HepG2 (cell line): ENCODE data around the gene PPP2R5E. TPM values are rescaled to one million over a fixed set of nuclear protein-coding genes. Genes with fewer than 3 reads are reported as not detected.

Experiments used
- AGO1 ChIP-seq: fragments of 200-400 bp; formaldehyde crosslinking; IDR thresholded peaks from 2 replicates; pipeline ENCODE4 v1.6.1; 2017; ENCODE audit warnings: mild to moderate bottlenecking, low read depth, low read length, moderate library complexity; ENCODE audit not compliant: poor library complexity, severe bottlenecking
- ARNT2 ChIP-seq: sonication (generic); formaldehyde crosslinking; IDR thresholded peaks from 2 replicates; pipeline ENCODE4 v1.8.0; 2022; ENCODE audit warnings: mild to moderate bottlenecking, low read depth, missing genetic modification reagents, moderate library complexity
- CBX5 ChIP-seq: sonication (generic); formaldehyde crosslinking; IDR thresholded peaks from 2 replicates; pipeline ENCODE4 v1.4.0; 2020; ENCODE audit warnings: missing genetic modification reagents, borderline replicate concordance
- ERF ChIP-seq: IDR thresholded peaks from 2 replicates; pipeline ENCODE4 v1.6.1; 2018; ENCODE audit warnings: missing biosample characterization, missing genetic modification reagents
- FLYWCH1 ChIP-seq: sonication (generic); formaldehyde crosslinking; IDR thresholded peaks from 2 replicates; pipeline ENCODE4 v1.8.1; 2023; ENCODE audit warnings: mild to moderate bottlenecking, missing genetic modification reagents
- FOXA3 ChIP-seq: IDR thresholded peaks from 2 replicates; pipeline ENCODE4 v1.6.1; 2016; ENCODE audit warnings: missing genetic modification reagents, missing compliant biosample characterization
- FOXK2 ChIP-seq: fragments of 450-650 bp; IDR thresholded peaks from 2 replicates; pipeline ENCODE4 v1.6.1; 2016
- GATAD1 ChIP-seq: IDR thresholded peaks from 2 replicates; pipeline ENCODE4 v1.6.1; 2016; ENCODE audit warnings: missing genetic modification reagents, missing compliant biosample characterization
- GLI4 ChIP-seq: sonication (generic); formaldehyde crosslinking; IDR thresholded peaks from 2 replicates; pipeline ENCODE4 v1.5.1; 2020; ENCODE audit warnings: missing genetic modification reagents, mild to moderate bottlenecking, moderate library complexity, borderline replicate concordance
- HDAC1 ChIP-seq: sonication (generic); formaldehyde crosslinking; IDR thresholded peaks from 2 replicates; pipeline ENCODE4 v1.5.1; 2020; ENCODE audit warnings: mild to moderate bottlenecking, missing genetic modification reagents
- KAT2B ChIP-seq: fragments of 150-350 bp; IDR thresholded peaks from 2 replicates; pipeline ENCODE4 v1.6.1; 2014; ENCODE audit warnings: low read depth, low read length, borderline replicate concordance
- KDM5A ChIP-seq: fragments of 200-600 bp; sonication (generic); IDR thresholded peaks from 2 replicates; pipeline ENCODE4 v1.7.0; 2018; ENCODE audit warnings: antibody characterized with exemption, mild to moderate bottlenecking, low read length, borderline replicate concordance
- MED1 ChIP-seq: sonication (generic); formaldehyde crosslinking; IDR thresholded peaks from 2 replicates; pipeline ENCODE4 v1.4.0; 2020; ENCODE audit warnings: missing genetic modification reagents
- NBN ChIP-seq: fragments of 450-650 bp; conservative IDR thresholded peaks from 2 replicates; pipeline ENCODE4 v1.6.1; 2017
- PHF21A ChIP-seq: sonication (generic); formaldehyde crosslinking; IDR thresholded peaks from 2 replicates; pipeline ENCODE4 v1.5.0; 2020; ENCODE audit warnings: mild to moderate bottlenecking, missing genetic modification reagents
- PLSCR1 ChIP-seq: sonication (generic); formaldehyde crosslinking; IDR thresholded peaks from 2 replicates; pipeline ENCODE4 v1.5.0; 2020; ENCODE audit warnings: missing genetic modification reagents, mild to moderate bottlenecking, borderline replicate concordance
- PRPF4 ChIP-seq: fragments of 200-400 bp; formaldehyde crosslinking; IDR thresholded peaks from 2 replicates; pipeline ENCODE4 v1.6.1; 2016; ENCODE audit warnings: low read length, low read depth; ENCODE audit not compliant: poor library complexity, severe bottlenecking
- RBFOX2 ChIP-seq: fragments of 200-400 bp; formaldehyde crosslinking; IDR thresholded peaks from 2 replicates; pipeline ENCODE4 v1.6.1; 2017; ENCODE audit warnings: low read depth, mild to moderate bottlenecking, low read length
- SKI ChIP-seq: fragments of 450-650 bp; IDR thresholded peaks from one replicate; pipeline ENCODE4 v1.6.1; 2018; ENCODE audit warnings: mild to moderate bottlenecking; ENCODE audit not compliant: partially characterized antibody
- SMC3 ChIP-seq: IDR thresholded peaks from 2 replicates; pipeline ENCODE4 v1.6.1; 2011; ENCODE audit warnings: low read length, improper control_type of control experiment
- SNAI1 ChIP-seq: sonication (generic); formaldehyde crosslinking; IDR thresholded peaks from 2 replicates; pipeline ENCODE4 v1.5.0; 2020; ENCODE audit warnings: mild to moderate bottlenecking, missing genetic modification reagents, borderline replicate concordance
- STAG1 ChIP-seq: sonication (generic); formaldehyde crosslinking; IDR thresholded peaks from 2 replicates; pipeline ENCODE4 v1.4.0; 2020; ENCODE audit warnings: missing genetic modification reagents
- STAT5B ChIP-seq: sonication (generic); formaldehyde crosslinking; IDR thresholded peaks from 2 replicates; pipeline ENCODE4 v1.4.0; 2020; ENCODE audit warnings: missing genetic modification reagents
- ZFYVE20 ChIP-seq: sonication (generic); formaldehyde crosslinking; IDR thresholded peaks from 2 replicates; pipeline ENCODE4 v1.8.0; 2023; ENCODE audit warnings: low read depth, mild to moderate bottlenecking, moderate library complexity, missing genetic modification reagents, borderline replicate concordance
- ZNF343 ChIP-seq: sonication (generic); formaldehyde crosslinking; IDR thresholded peaks from 2 replicates; pipeline ENCODE4 v1.4.0; 2020; ENCODE audit warnings: mild to moderate bottlenecking, missing genetic modification reagents
- ZNF484 ChIP-seq: sonication (generic); formaldehyde crosslinking; IDR thresholded peaks from 2 replicates; pipeline ENCODE4 v1.5.1; 2020; ENCODE audit warnings: mild to moderate bottlenecking, low read depth, missing genetic modification reagents, borderline replicate concordance
- ZNF547 ChIP-seq: sonication (generic); formaldehyde crosslinking; IDR thresholded peaks from 2 replicates; pipeline ENCODE4 v1.5.1; 2020; ENCODE audit warnings: mild to moderate bottlenecking, missing genetic modification reagents
- ZNF558 ChIP-seq: sonication (generic); formaldehyde crosslinking; IDR thresholded peaks from 2 replicates; pipeline ENCODE4 v1.9.0; 2022; ENCODE audit warnings: mild to moderate bottlenecking, missing genetic modification reagents, borderline replicate concordance
- ZNF747 ChIP-seq: sonication (generic); formaldehyde crosslinking; IDR thresholded peaks from 2 replicates; pipeline ENCODE4 v1.8.1; 2023; ENCODE audit warnings: missing genetic modification reagents, mild to moderate bottlenecking, borderline replicate concordance
- ZNF790 ChIP-seq: sonication (generic); formaldehyde crosslinking; IDR thresholded peaks from 2 replicates; pipeline ENCODE4 v1.8.0; 2022; ENCODE audit warnings: missing genetic modification reagents, mild to moderate bottlenecking, borderline replicate concordance
- ZNF839 ChIP-seq: sonication (generic); formaldehyde crosslinking; IDR thresholded peaks from 2 replicates; pipeline ENCODE4 v1.4.0; 2020; ENCODE audit warnings: missing genetic modification reagents, mild to moderate bottlenecking, borderline replicate concordance
- polyA plus RNA-seq, 8 experiments: library from polyadenylated mRNA; depleted of rRNA in 3 of 8; stranded (reverse) in 7 of 8; unstranded in 1 of 8; fragments of >200 nt; fragmentation: Illumina TruSeq in 4 of 8; extraction: Trizol in 4 of 8; gene quantifications; 2 replicates each; pipeline versions ENCODE4 v1.2.1 to v1.2.3, GENCODE V29; 2011 to 2016; ENCODE audit warnings: low read depth in 4 of 8, missing spikeins in 1 of 8, mixed read lengths in 1 of 8; ENCODE audit not compliant: insufficient read depth in 1 of 8
- total RNA-seq, 5 experiments: library from RNA; depleted of rRNA; stranded (reverse); fragments of >200 nt; fragmentation: Illumina TruSeq; extraction: Trizol; gene quantifications; 2 replicates each; pipeline ENCODE4 v1.2.3, GENCODE V29; 2016; ENCODE audit warnings: low read depth in 1 of 5

PPP2R5E gene
- total and polyA plus RNA-seq, 2 of the 13 experiments (the other 11 are each of a cell fraction or from before 2014, with no cell fraction given): 8.9 to 11.0 TPM

- TF ChIP-seq ARNT2 (peak; percentile 21; the same call in 1 of the 2 replicates), SKI (peak; percentile 49), KDM5A (peak; percentile 42; the same call in 1 of the 2 replicates), PRPF4 (no peak), FOXK2 (peak; percentile 40; the same call in 1 of the 2 replicates), ZNF547 (CRISPR knock-in tag) (peak; percentile 64; the same call in 1 of the 2 replicates), NBN (no peak), ZNF558 (CRISPR knock-in tag) (peak; percentile 55; the same call in 1 of the 2 replicates), RBFOX2 (peak; percentile 83), CBX5 (0 out of 2 replicates have a peak, but pooled peaks have one; percentile 47), ZNF343 (peak; percentile 98), GLI4 (CRISPR knock-in tag) (no peak), ZNF790 (peak; percentile 84; the same call in 1 of the 2 replicates), GATAD1 (peak; percentile 84), ZFYVE20 (CRISPR knock-in tag) (no peak), MED1 (peak; percentile 44), PLSCR1 (CRISPR knock-in tag) (no peak), STAG1 (CRISPR knock-in tag) (no peak), STAT5B (CRISPR knock-in tag) (no peak), ERF (CRISPR knock-in tag) (peak; percentile 44; the same call in 1 of the 2 replicates), KAT2B (no peak), SMC3 (no peak), SNAI1 (CRISPR knock-in tag) (no peak), FOXA3 (CRISPR knock-in tag) (peak; percentile 58), FLYWCH1 (CRISPR knock-in tag) (no peak), AGO1 (peak; percentile 42), ZNF484 (CRISPR knock-in tag) (no peak), PHF21A (CRISPR knock-in tag) (peak; percentile 83), HDAC1 (CRISPR knock-in tag) (peak; percentile 84), ZNF747 (CRISPR knock-in tag) (peak; percentile 40; the same call in 1 of the 2 replicates), ZNF839 (CRISPR knock-in tag) (no peak)
Observed at GRCh38 chr14:63543000-63543825, at the start of gene PPP2R5E (continued).
